GM19351 (cell line): ENCODE data around the gene RB1.

Experiments used
- ATAC-seq: cut with Tn5 transposase; IDR thresholded peaks from one replicate; pipeline ENCODE4 v1.9.1; 2021; ENCODE audit warnings: mild to moderate bottlenecking, moderate library complexity; ENCODE audit not compliant: unreplicated experiment

Gene RB1

GRCh38 chr13:48492096-48492440, 188.5 kb downstream of the RB1 start:
- ATAC-seq = peak; percentile 52

GRCh38 chr13:48492470-48493065, 189.0 kb downstream of the RB1 start:
- peak; percentile 74 for ATAC-seq

- no peak for ATAC-seq
Observed at GRCh38 chr13:48493066-48493765, 189.7 kb downstream of the RB1 start.

GRCh38 chr13:48493851-48494250, 190.3 kb downstream of the RB1 start:
- ATAC-seq = no peak

GRCh38 chr13:48494874-48495273, 191.3 kb downstream of the RB1 start:
- no peak for ATAC-seq

GRCh38 chr13:48496271-48497161, 193.0 kb downstream of the RB1 start:
- ATAC-seq = no peak

- ATAC-seq = no peak
Observed at GRCh38 chr13:48497669-48498068, 194.1 kb downstream of the RB1 start.

- ATAC-seq = peak; percentile 52
Observed at GRCh38 chr13:48500652-48501197, 197.2 kb downstream of the RB1 start.

- peak; percentile 29 for ATAC-seq
Observed at GRCh38 chr13:48501705-48502104, 198.2 kb downstream of the RB1 start.

- no peak for ATAC-seq
Observed at GRCh38 chr13:48502601-48503319, 199.2 kb downstream of the RB1 start.

- ATAC-seq = no peak
Observed at GRCh38 chr13:48504606-48505005, 201.1 kb downstream of the RB1 start.

GRCh38 chr13:48505012-48505411, 201.5 kb downstream of the RB1 start:
- no peak for ATAC-seq

- ATAC-seq = peak; percentile 65
Observed at GRCh38 chr13:48505597-48506091, 202.1 kb downstream of the RB1 start.

GRCh38 chr13:48506092-48506701, 202.6 kb downstream of the RB1 start:
- ATAC-seq = peak; percentile 24

- ATAC-seq = no peak
Observed at GRCh38 chr13:48507021-48507420, 203.5 kb downstream of the RB1 start.

GRCh38 chr13:48508011-48508410, 204.5 kb downstream of the RB1 start:
- no peak for ATAC-seq

- ATAC-seq = no peak
Observed at GRCh38 chr13:48510698-48511097, 207.1 kb downstream of the RB1 start.

GRCh38 chr13:48511621-48512230, 208.2 kb downstream of the RB1 start:
- no peak for ATAC-seq

GRCh38 chr13:48514793-48515192, 211.2 kb downstream of the RB1 start:
- no peak for ATAC-seq

- ATAC-seq = no peak
Observed at GRCh38 chr13:48515732-48516131, 212.2 kb downstream of the RB1 start.
